Left colon (tissue), 2 donors: ENCODE measurements around the gene CLCF1. TPM values are rescaled to one million over a fixed set of nuclear protein-coding genes. Genes with fewer than 3 reads are reported as not detected.
A peak's percentile ranks its signal among the peaks of the same experiment; 100 is the strongest.
"Not testable (repeated sequence)": the region's sequence is repeated elsewhere in the genome, so short reads cannot be mapped to it uniquely, and the experiment has no call there.

Source experiments
- ATAC-seq: fragments of 200-7000 bp; cut with Tn5 transposase; one replicate; pipeline ENCODE4 v1.9.1; 2020; ENCODE audit warnings: mild to moderate bottlenecking, moderate library complexity
- DNase-seq, 2 donors: peaks; one replicate each; pipeline ENCODE4 v3.0.0-alpha.2; 2020
- intact Hi-C, 2 donors: fragments of 100-400 bp; cut with DNase I in 1 of 2; cut with micrococcal nuclease in 1 of 2; formaldehyde crosslinking; loops; one replicate each; pipeline versions ENCODE4 v1.11.2 to v1.14.0; 2022; cut with DNase I, micrococcal nuclease
- total RNA-seq, 2 donors: library from RNA; stranded (reverse); fragmentation: NEBNext Ultra II Directional; extraction: Animal tissue kit (Norgen Biotek cat#: 25700); gene quantifications; one replicate each; pipeline ENCODE4 v1.2.1, GENCODE V29; 2021
- donor health status: DM: no; HTN: no; CAD: no.
- donor health status: DM: yes; HTN: yes; CAD: no.

Gene CLCF1
- total RNA-seq, 2 donors from 2014 or later: 2.2 to 2.4 TPM

GRCh38 chr11:67410369-67410831 lies 37.0 kb upstream of the CLCF1 start:
- ATAC-seq: no peak
- DNase-seq: no peak
- intact Hi-C loops: no loop called here

DNA sequence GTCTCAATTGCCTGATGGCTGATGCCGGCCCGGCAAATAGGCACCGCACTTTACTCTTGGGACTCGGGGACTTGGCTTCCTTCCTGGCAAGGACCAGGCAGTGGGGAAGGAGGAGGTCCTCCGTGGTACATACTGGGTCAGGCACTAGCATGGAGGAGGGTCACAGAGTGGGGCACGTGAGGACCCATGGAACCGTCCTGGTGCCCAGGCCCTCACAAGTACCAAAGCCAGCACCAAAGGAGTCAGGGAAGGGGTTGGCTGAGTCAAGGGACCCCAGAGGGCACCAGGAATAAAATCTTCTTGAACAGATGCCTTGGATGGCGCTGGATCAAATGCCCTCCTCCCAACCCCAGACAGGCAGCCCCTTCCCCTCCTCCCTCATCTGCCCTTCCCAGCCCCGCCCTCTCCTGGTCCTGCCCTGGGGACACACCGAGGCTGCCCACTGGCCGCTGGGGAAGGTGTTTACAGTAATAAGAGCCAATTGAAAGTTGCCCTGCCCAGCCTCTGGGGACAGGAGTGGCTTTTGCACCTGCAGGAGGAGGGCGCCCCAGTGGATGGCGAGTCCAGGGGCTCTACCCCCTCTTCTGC lies 36.5 kb upstream of the CLCF1 start:
- intact Hi-C loops: no loop called here
- DNase-seq (peak; percentile 76 to 77), ATAC-seq (peak; percentile 78)

DNA sequence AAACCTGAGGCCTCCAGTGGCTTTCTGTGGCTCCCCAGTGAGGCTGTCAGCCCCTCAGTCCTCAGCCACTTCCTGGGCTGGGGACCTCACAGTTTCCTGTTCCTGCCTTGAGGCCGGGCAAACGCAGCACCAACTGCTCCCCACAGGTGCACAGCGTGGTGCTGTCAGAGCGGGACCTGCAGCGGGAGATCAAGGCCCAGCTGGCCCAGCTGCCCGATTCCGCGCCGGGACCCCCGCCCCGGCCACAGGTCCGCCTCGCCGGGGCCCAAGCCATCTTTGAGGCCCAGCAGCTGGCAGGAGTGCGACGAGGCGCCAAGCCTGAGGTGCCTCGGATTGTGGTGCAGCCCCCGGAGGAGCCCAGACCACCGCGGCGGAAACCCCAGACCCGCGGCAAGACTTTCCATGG lies 35.9 kb upstream of the CLCF1 start:
- intact Hi-C loops: no loop called here
- ATAC-seq: no peak
- peak in 1 of 2 donors; percentile 61 for DNase-seq

DNA sequence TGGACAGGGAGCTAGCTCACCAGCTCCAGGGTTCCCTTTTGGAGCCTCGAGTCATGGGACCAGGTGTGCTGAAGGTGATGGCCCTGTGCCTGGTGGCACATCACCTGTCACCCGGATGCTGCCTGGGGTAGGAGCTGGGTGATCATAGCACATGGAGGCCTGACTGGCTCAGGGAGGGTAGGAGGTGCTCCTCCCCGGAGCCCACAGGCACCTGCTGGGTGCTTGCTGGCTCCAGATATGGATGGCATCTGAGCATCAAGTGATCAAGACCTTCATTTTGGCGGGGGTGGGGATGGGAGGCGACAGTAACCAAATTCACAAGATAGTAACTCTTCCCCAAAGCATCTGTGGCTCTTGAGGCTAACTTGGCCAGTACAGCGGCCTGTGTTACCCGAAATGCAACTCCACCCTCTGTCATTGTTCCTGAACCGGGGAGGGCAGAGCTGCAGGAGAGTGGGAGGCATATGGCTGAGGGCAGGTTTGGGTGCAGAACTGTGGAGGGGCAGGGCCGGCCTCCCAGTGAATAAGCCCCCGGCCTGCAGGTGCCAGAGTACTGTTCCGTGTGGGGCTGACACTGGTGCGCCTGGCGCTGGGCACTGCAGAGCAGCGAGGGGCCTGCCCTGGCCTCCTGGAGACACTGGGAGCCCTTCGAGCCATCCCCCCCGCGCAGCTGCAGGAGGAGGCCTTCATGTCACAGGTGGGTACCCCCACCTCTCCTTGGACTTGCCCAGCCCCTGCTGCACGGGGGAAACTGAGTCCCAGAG lies 35.2 kb upstream of the CLCF1 start:
- ATAC-seq: no peak
- intact Hi-C loops: no loop called here
- no peak for DNase-seq

DNA sequence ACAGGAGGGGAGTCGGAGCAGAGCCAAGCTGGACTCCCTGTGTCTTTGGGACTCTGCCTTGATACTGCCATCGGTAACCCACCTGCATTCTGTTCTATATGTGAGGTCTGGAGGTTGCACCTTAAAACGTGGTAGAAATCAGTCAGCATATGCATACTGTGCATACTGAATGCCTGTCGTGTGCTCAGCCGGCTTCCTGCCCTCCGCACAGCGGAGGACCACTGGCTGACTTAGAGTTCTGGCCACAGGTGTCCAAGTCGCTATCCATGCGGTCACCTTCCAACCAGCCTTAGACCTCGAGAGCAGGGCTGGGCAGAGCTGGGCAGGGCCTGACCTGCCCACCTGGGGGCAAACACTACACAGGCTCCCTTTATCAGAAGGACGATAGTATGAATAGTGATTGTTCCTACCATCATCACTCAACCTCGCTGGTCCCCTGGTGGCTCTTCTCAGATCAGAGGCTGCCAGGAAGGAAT lies 34.3 kb upstream of the CLCF1 start:
- DNase-seq: no peak
- ATAC-seq: no peak
- intact Hi-C loops: no loop called here

DNA sequence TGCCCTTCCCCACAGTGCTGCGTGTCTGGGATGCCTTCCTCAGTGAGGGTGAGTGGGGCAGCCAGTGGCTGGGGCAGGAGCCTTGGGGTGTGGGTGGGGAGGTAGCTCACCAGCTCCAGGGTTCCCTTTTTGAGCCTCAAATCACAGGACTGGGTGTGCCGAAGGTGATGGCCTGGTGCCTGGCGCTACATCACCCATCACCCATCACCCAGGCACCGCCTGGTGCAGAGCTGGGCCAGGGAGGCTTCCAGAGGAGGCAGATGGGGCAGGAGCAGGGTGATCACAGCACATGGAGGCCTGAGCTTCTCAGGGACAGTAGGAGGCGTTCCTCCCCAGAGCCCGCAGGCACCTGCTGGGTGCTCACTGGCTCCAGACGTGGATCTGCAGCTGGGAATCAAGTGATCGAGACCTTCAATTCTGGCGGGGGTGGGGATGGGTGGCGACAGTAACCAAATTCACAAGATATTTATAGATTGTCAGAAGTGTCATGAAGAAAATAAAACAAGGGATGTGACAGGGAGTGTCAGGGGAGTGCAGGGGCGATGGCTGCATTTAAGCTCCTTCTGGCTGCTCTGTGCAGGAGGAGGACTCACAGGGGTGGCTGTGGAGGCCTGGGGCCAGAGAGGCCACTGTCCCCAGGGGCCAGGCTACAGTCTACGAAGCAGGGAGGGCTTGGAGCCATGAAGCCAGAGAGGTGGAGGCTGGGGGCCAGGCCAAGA lies 33.7 kb upstream of the CLCF1 start:
- no peak for ATAC-seq
- DNase-seq: no peak
- intact Hi-C loops: no loop called here

GRCh38 chr11:67406420-67406968 lies 33.1 kb upstream of the CLCF1 start:
- intact Hi-C loops: no loop called here
- DNase-seq: no peak
- ATAC-seq: no peak

- no peak for DNase-seq
- intact Hi-C loops: no loop called here
- no peak for ATAC-seq
Measured at GRCh38 chr11:67405688-67406339, 32.4 kb upstream of the CLCF1 start.

- ATAC-seq (no peak), DNase-seq (no peak)
- intact Hi-C loops: no loop called here
Measured at GRCh38 chr11:67405196-67405567, 31.8 kb upstream of the CLCF1 start.

GRCh38 chr11:67404515-67405195 lies 31.3 kb upstream of the CLCF1 start:
- ATAC-seq (no peak), DNase-seq (no peak)
- intact Hi-C loops: no loop called here

DNA sequence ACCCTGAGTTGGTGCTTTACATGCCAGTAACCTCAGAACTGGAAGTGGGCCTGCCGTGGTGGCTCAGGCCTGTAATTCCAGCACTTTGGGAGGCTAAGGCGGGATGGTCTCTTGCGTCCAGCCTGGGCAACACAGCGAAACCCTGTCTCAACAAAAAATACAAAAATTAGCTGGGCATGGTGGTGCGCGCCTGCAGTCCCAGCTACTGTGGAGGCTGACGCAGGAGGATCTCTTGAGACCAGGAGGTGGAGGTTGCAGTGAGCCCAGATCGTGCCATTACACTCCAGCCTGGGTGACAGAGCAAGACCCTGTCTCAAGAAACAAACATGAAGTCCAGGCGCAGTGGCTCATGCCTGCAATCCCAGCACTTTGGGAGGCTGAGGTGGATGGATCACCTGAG lies 29.7 kb upstream of the CLCF1 start:
- ATAC-seq, intact Hi-C loops, DNase-seq: not testable (repeated sequence)

- intact Hi-C loops, DNase-seq: not testable (repeated sequence)
- peak; percentile 39 for ATAC-seq
Measured at GRCh38 chr11:67402192-67402839, 28.9 kb upstream of the CLCF1 start.

DNA sequence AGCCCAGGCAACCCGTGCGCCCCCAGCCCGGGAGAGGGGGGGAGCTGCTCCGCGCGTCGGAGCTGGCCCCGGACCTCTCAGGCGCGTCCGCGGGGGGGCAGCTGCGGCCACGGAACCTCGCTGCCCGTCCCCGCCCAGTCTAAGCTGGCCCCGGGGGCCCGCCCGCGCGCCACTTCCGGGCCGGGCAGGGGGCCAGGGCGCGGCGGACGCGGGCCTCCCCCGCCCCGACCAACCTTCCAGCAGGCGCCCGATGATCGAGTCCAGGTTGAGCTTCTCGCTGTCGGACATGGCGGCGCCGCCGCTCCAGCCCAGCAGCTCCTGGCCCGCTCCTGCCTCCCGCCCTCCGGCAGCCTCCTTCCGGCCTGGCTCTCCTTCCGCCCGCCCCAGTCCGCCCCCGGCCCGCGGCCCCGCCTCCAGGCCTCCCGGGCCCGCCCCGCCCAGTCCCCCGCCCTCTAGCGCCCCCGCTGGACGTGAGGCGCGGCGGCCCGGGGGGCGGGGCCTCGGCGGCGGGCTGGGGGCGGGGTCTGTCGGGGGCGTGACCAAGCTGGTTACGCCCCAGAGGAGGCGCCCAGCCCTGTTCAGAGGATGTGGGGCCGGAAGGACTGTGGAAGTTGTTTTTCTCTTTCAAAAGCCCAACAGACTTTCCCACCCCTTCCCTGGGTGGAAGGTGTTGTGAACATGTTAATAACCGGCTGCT lies 28.2 kb upstream of the CLCF1 start, which contains the start of gene PPP1CA:
TSS of gene PPP1CA (minus strand) at position 364 of the 697 bp plus-strand sequence. CDS start at position 288, 76 bp downstream.
- ATAC-seq (peak; percentile 81), DNase-seq (peak; percentile 87 to 92)
- intact Hi-C loops: no loop called here

- no peak for DNase-seq
- intact Hi-C loops: no loop called here
- peak; percentile 0 for ATAC-seq
Measured at GRCh38 chr11:67400942-67401494, 27.6 kb upstream of the CLCF1 start.

GRCh38 chr11:67400251-67400941 lies 27.0 kb upstream of the CLCF1 start:
- no peak for ATAC-seq
- intact Hi-C loops: no loop called here
- DNase-seq: peak in 1 of 2 donors; percentile 71
